HepG2 (cell line): ENCODE measurements around the gene TNFSF13B. TPM values are rescaled to one million over a fixed set of nuclear protein-coding genes. Genes with fewer than 3 reads are reported as not detected.

ENCODE experiments used
- ATAC-seq: fragments of 200-7000 bp; cut with Tn5 transposase; 3 replicates; pipeline ENCODE4 v1.9.1; 2020; ENCODE audit warnings: mild to moderate bottlenecking, moderate library complexity
- BruUV-seq: library from RNA; stranded (reverse); fragments of 400-500 nt; replicated peaks from 2 replicates; lab custom pipeline; 2021; lab: Mats Ljungman, UMichigan
- CTCF ChIA-PET: fragments of 300-600 bp; formaldehyde crosslinking; extraction: SDS; loops from one replicate; lab custom pipeline; 2021; ENCODE audit warnings: low total read pairs, inconsistent platforms, low intra/inter-chr PET ratio; lab: Yijun Ruan, JAX
- POLR2A ChIA-PET: fragments of 350-600 bp; sonication (Branson Sonifier 250); formaldehyde crosslinking; loops from one replicate; lab custom pipeline; 2020; ENCODE audit warnings: antibody characterized with exemption, inconsistent platforms; lab: Yijun Ruan, JAX
- DNase-seq: peaks from one replicate; pipeline ENCODE4 v3.0.0-alpha.2; 2015; ENCODE audit warnings: low spot score
- FAIRE-seq: peaks from 3 replicates; lab custom pipeline; 2011; peaks lifted over from hg19 to GRCh38; lab: Jason Lieb, UNC
- H2AFZ ChIP-seq: one replicate; pipeline ENCODE4 v1.6.1; 2011; ENCODE audit warnings: low read length, inconsistent platforms
- H3K27ac ChIP-seq: fragments of 300-600 bp; 3 replicates; pipeline ENCODE4 v1.8.0; 2011; ENCODE audit warnings: mixed run types, mild to moderate bottlenecking, mixed read lengths, low read length, inconsistent platforms; ENCODE audit not compliant: insufficient read depth; ENCODE audit errors: extremely low read length
- H3K27me3 ChIP-seq, 2 experiments: fragments of 200-600 bp in 1 of 2; 2 replicates in 1 of 2; 3 replicates in 1 of 2; pipeline versions ENCODE4 v1.6.0 to v1.8.0; 2011; ENCODE audit warnings: low read length in 2 of 2, mild to moderate bottlenecking in 2 of 2, moderate library complexity in 2 of 2, inconsistent platforms in 1 of 2; ENCODE audit not compliant: insufficient read depth in 2 of 2, control insufficient read depth in 1 of 2
- H3K36me3 ChIP-seq, 2 experiments: fragments of 200-600 bp in 1 of 2; replicated peaks in 1 of 2; 2 replicates in 1 of 2; 3 replicates in 1 of 2; pipeline versions ENCODE4 v1.5.1 to v1.8.0; 2011; ENCODE audit warnings: low read length in 2 of 2, inconsistent platforms in 1 of 2; ENCODE audit not compliant: insufficient read depth in 2 of 2, control insufficient read depth in 1 of 2
- H3K4me1 ChIP-seq: 2 replicates; pipeline ENCODE4 v1.5.1; 2012; ENCODE audit warnings: low read length, inconsistent platforms; ENCODE audit not compliant: insufficient read depth
- H3K4me2 ChIP-seq: 2 replicates; pipeline ENCODE4 v1.6.0; 2011; ENCODE audit warnings: low read depth, low read length, inconsistent platforms
- H3K4me3 ChIP-seq, 3 experiments: fragments of 200-600 bp in 1 of 3; sonication (generic), shearing (Covaris generic) in 1 of 3; replicated peaks in 1 of 3; 2 replicates each; pipeline ENCODE4 v1.5.1; 2011 to 2016; ENCODE audit warnings: low read length in 3 of 3, inconsistent platforms in 2 of 3, low read depth in 2 of 3, mild to moderate bottlenecking in 2 of 3, control low read depth in 1 of 3, mixed read lengths in 1 of 3; ENCODE audit not compliant: insufficient read depth in 1 of 3
- H3K79me2 ChIP-seq: one replicate; pipeline ENCODE4 v1.6.1; 2011; ENCODE audit warnings: low read length, inconsistent platforms; ENCODE audit not compliant: insufficient read depth
- H3K9ac ChIP-seq: 2 replicates; pipeline ENCODE4 v1.6.0; 2011; ENCODE audit warnings: mild to moderate bottlenecking, low read depth, low read length, inconsistent platforms; ENCODE audit not compliant: insufficient read depth
- H3K9me3 ChIP-seq: 2 replicates; pipeline ENCODE4 v1.5.1; 2012; ENCODE audit warnings: mild to moderate bottlenecking, low read length
- H4K20me1 ChIP-seq: 2 replicates; pipeline ENCODE4 v1.6.0; 2011; ENCODE audit warnings: inconsistent platforms, mild to moderate bottlenecking, low read length, moderate library complexity; ENCODE audit not compliant: insufficient read depth
- CHD2 ChIP-seq: IDR thresholded peaks from 2 replicates; pipeline ENCODE4 v1.6.1; 2011; ENCODE audit warnings: low read depth, low read length, improper control_type of control experiment
- ETV6 ChIP-seq: sonication (generic); formaldehyde crosslinking; conservative IDR thresholded peaks from 2 replicates; pipeline ENCODE4 v1.4.0; 2020; ENCODE audit warnings: missing genetic modification reagents
- HOXA9 ChIP-seq: sonication (generic); formaldehyde crosslinking; IDR thresholded peaks from 2 replicates; pipeline ENCODE4 v1.8.1; 2022; ENCODE audit warnings: missing genetic modification reagents, mild to moderate bottlenecking, moderate library complexity, borderline replicate concordance
- MBD4 ChIP-seq: IDR thresholded peaks from 2 replicates; pipeline ENCODE4 v1.6.1; 2012; ENCODE audit warnings: low read length, inconsistent platforms, borderline replicate concordance
- TAF15 ChIP-seq: fragments of 200-400 bp; formaldehyde crosslinking; IDR thresholded peaks from one replicate; pipeline ENCODE4 v1.6.1; 2018; ENCODE audit warnings: mild to moderate bottlenecking, low read depth, low read length; ENCODE audit not compliant: poor library complexity, severe bottlenecking
- TCF7L2 ChIP-seq: IDR thresholded peaks from 2 replicates; pipeline ENCODE4 v1.6.1; 2011; ENCODE audit warnings: mild to moderate bottlenecking, low read depth, low read length, moderate library complexity
- ZFP36L1 ChIP-seq: sonication (generic); formaldehyde crosslinking; IDR thresholded peaks from 2 replicates; pipeline ENCODE4 v1.8.0; 2022; ENCODE audit warnings: mild to moderate bottlenecking, missing genetic modification reagents, moderate library complexity
- ZFP41 ChIP-seq: sonication (generic); formaldehyde crosslinking; IDR thresholded peaks from 2 replicates; pipeline ENCODE4 v1.4.0; 2020; ENCODE audit warnings: mild to moderate bottlenecking, missing genetic modification reagents, borderline replicate concordance
- ZNF530 ChIP-seq: sonication (generic); formaldehyde crosslinking; IDR thresholded peaks from 2 replicates; pipeline ENCODE4 v1.5.0; 2020; ENCODE audit warnings: low read depth, mild to moderate bottlenecking, missing genetic modification reagents
- ZNF766 ChIP-seq: sonication (generic); formaldehyde crosslinking; IDR thresholded peaks from 2 replicates; pipeline ENCODE4 v1.5.0; 2020; ENCODE audit warnings: missing genetic modification reagents, borderline replicate concordance
- WGBS: methylation state at CpG from one replicate; pipeline ENCODE4 v1.1.6; 2017; ENCODE audit warnings: low lambda C conversion rate; 5-methylcytosine and 5-hydroxymethylcytosine counted together
- in situ Hi-C: cut with HindIII; loops from 2 replicates; pipeline ENCODE4 v1.10.0; 2017; ENCODE audit warnings: low pct_unique_long_range_greater_than_20kb; ENCODE audit not compliant: extremely low pct_ligation_motif_present
- intact Hi-C: fragments of 100-400 bp; cut with micrococcal nuclease; formaldehyde crosslinking; loops from one replicate; pipeline ENCODE4 v1.10.0; 2022; ENCODE audit not compliant: unreplicated experiment
- polyA plus RNA-seq, 8 experiments: library from polyadenylated mRNA; depleted of rRNA in 3 of 8; stranded (reverse) in 7 of 8; unstranded in 1 of 8; fragments of >200 nt; fragmentation: Illumina TruSeq in 4 of 8; extraction: Trizol in 4 of 8; gene quantifications; 2 replicates each; pipeline versions ENCODE4 v1.2.1 to v1.2.3, GENCODE V29; 2011 to 2016; ENCODE audit warnings: low read depth in 4 of 8, missing spikeins in 1 of 8, mixed read lengths in 1 of 8; ENCODE audit not compliant: insufficient read depth in 1 of 8
- total RNA-seq, 5 experiments: library from RNA; depleted of rRNA; stranded (reverse); fragments of >200 nt; fragmentation: Illumina TruSeq; extraction: Trizol; gene quantifications; 2 replicates each; pipeline ENCODE4 v1.2.3, GENCODE V29; 2016; ENCODE audit warnings: low read depth in 1 of 5
- TF ChIP-seq, protein P1 (sequence below): sonication (generic); formaldehyde crosslinking; IDR thresholded peaks from 2 replicates; pipeline ENCODE4 v1.4.0; 2020; ENCODE audit warnings: missing genetic modification reagents
- TF ChIP-seq, protein P2 (sequence below): sonication (generic); formaldehyde crosslinking; IDR thresholded peaks from 2 replicates; pipeline ENCODE4 v1.4.0; 2020; ENCODE audit warnings: mild to moderate bottlenecking, missing genetic modification reagents
- TF ChIP-seq, protein P3 (sequence below): sonication (generic); formaldehyde crosslinking; IDR thresholded peaks from 2 replicates; pipeline ENCODE4 v1.8.0; 2022; ENCODE audit warnings: mild to moderate bottlenecking, missing genetic modification reagents, moderate library complexity
- TF ChIP-seq, protein P4 (sequence below): IDR thresholded peaks from 2 replicates; pipeline ENCODE4 v1.6.1; 2012; ENCODE audit warnings: inconsistent platforms

The TNFSF13B gene
- total and polyA plus RNA-seq, 2 of the 13 experiments (the other 11 are each of a cell fraction or from before 2014, with no cell fraction given) = 0.13 to 0.20 TPM

DNA sequence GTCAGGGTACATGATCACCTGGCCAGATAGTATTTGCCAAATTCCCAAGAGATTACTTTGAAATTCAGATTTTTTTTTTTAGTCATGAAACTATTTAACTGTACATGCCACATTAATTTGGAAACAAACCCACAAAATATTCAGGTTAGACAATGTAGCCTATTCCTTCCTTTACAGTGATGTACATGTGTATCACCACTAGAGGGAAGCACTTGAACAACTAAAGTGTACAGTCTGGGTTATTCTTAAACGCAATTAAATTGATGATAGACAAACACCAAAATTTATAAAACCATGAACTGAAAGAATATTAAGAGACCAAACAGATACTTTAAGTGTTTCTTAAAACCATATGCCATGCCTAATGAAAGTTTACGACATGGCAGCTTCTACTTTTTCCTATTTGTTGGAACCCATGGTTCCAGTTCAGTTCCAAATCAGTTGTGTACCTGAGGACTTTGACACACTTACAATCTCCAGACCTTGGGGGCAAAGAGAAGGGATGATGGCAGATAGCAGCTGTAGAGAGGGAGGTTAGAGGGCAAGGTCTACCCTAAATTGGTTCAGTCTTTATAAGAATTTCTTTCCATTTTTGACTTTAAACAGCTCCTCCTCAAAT lies 52.8 kb downstream of the TNFSF13B start (continued):
- TF ChIP-seq, protein P1, sequence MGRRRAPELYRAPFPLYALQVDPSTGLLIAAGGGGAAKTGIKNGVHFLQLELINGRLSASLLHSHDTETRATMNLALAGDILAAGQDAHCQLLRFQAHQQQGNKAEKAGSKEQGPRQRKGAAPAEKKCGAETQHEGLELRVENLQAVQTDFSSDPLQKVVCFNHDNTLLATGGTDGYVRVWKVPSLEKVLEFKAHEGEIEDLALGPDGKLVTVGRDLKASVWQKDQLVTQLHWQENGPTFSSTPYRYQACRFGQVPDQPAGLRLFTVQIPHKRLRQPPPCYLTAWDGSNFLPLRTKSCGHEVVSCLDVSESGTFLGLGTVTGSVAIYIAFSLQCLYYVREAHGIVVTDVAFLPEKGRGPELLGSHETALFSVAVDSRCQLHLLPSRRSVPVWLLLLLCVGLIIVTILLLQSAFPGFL (CRISPR knock-in tag) = no peak
- TF ChIP-seq ETV6 (CRISPR knock-in tag) = no peak
- no peak for TF ChIP-seq TCF7L2
- no peak for TF ChIP-seq ZNF766
- TF ChIP-seq, protein P2, sequence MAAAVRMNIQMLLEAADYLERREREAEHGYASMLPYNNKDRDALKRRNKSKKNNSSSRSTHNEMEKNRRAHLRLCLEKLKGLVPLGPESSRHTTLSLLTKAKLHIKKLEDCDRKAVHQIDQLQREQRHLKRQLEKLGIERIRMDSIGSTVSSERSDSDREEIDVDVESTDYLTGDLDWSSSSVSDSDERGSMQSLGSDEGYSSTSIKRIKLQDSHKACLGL (CRISPR knock-in tag) = no peak
- TF ChIP-seq, protein P3, sequence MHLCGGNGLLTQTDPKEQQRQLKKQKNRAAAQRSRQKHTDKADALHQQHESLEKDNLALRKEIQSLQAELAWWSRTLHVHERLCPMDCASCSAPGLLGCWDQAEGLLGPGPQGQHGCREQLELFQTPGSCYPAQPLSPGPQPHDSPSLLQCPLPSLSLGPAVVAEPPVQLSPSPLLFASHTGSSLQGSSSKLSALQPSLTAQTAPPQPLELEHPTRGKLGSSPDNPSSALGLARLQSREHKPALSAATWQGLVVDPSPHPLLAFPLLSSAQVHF (CRISPR knock-in tag) = no peak
- TF ChIP-seq, protein P4, sequence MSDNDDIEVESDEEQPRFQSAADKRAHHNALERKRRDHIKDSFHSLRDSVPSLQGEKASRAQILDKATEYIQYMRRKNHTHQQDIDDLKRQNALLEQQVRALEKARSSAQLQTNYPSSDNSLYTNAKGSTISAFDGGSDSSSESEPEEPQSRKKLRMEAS = no peak
- TF ChIP-seq TAF15 = no peak
- TF ChIP-seq ZFP41 (CRISPR knock-in tag) = no peak

DNA sequence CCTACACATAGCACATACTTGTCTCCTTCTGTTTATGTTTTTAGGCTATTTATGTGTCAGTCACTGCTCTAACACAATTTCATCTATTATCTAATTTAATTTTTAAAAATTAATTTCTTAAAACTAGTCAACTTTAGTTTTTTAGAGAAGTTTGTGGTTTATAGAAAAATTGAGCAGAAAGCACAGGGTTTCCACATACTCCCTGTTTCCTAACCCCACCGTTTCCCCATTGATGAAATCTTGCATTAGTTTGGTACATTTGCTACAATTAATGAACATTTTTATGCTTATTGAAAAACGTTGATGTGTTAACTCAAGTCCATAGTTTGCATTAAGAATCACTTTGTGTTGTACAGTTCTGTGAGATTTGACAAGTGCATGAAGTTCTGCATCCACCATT lies 53.5 kb downstream of the TNFSF13B start:
- ChIA-PET POLR2A (no interaction called here), CTCF (interaction anchor here (0.7 to 1.5 kb wide), 3 partner anchors 95 to 574 kb away, joined by 3 to 8 read pairs (median 6); no protein-coding TSS in a partner anchor)
- no TSS peak for BruUV-seq
- FAIRE-seq = no peak
- H3K27me3 ChIP-seq = no peaks in the 10 kb centered on the region
- H3K36me3 ChIP-seq = no peaks in the 10 kb centered on the region
- in situ Hi-C loops = no loop called here
- H3K9me3 ChIP-seq = no peaks in the 10 kb centered on the region
- intact Hi-C loops = loop anchor here (5.0 kb wide), 2 partner anchors 91 to 184 kb away; no protein-coding TSS in a partner anchor
- H3K79me2 ChIP-seq = no peaks in the 10 kb centered on the region
- no peak for ATAC-seq
- WGBS = 0% methylated on average over 2 of the region's 2 CpGs
- no peak overlapping the region for H3K9ac ChIP-seq
- H3K4me3 ChIP-seq = no peak overlapping the region
- H3K27ac ChIP-seq = no peak overlapping the region
- no peak overlapping the region for H2AFZ ChIP-seq
- no peak for DNase-seq
- no peak overlapping the region for H3K4me2 ChIP-seq
- TF ChIP-seq MBD4 = no peak
- no peak for TF ChIP-seq TCF7L2
- no peak for TF ChIP-seq ZNF530 (CRISPR knock-in tag)
- TF ChIP-seq HOXA9 = no peak
- TF ChIP-seq CHD2 = no peak
- TF ChIP-seq ZFP36L1 (CRISPR knock-in tag) = no peak
- no peaks in the 10 kb centered on the region for H3K4me1 ChIP-seq
- no peaks in the 10 kb centered on the region for H4K20me1 ChIP-seq
